Activated T-helper 9 cell treated with anti-CD3 and anti-CD28 coated beads, Interleukin-2, amount 50 U/mL, for 16 hours (primary cell): ENCODE measurements around the gene PLCB1.

ENCODE experiments used
- DNase-seq: peaks from one replicate; pipeline ENCODE4 v3.0.0-alpha.2; 2020; ENCODE audit warnings: low read depth

Gene PLCB1

DNA sequence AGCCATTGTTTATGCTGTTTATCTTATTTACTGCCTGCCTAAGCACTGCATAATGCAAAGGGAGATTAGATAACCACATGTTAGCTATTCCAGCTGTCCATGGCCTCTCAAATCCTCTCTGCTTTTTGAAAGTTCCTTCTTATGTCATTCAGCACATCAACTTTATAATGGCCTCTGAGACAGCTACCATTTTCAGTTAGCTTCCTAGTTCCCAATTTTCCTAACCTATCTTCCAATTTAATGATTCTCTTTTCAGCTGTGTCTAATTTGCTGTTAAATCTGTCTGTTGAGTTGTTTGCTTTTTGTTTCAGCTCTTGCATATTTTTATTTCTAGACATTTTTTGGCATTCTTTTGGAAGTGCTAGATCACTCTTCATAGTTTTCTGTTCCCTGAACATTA is 763.4 kb downstream of the PLCB1 start:
- DNase-seq, result no peak

DNA sequence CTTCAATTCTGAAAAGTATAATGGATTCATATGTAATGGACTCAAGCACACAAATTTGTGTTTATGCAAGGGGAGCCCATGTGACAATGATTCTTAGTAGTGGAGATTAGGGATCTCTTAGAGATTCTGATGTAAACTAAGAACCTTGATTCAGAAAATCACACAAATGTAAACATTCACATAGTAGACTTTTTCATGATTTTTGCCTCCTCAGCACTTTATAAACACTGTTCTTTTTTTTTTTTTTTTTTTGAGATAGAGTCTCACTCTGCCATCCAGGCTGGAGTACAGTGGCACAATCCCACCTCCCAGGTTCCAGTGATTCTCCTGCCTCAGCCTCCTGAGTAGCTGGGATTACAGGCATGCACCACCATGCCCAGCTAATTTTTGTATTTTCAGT is 766.8 kb downstream of the PLCB1 start:
- DNase-seq, result no peak

DNA sequence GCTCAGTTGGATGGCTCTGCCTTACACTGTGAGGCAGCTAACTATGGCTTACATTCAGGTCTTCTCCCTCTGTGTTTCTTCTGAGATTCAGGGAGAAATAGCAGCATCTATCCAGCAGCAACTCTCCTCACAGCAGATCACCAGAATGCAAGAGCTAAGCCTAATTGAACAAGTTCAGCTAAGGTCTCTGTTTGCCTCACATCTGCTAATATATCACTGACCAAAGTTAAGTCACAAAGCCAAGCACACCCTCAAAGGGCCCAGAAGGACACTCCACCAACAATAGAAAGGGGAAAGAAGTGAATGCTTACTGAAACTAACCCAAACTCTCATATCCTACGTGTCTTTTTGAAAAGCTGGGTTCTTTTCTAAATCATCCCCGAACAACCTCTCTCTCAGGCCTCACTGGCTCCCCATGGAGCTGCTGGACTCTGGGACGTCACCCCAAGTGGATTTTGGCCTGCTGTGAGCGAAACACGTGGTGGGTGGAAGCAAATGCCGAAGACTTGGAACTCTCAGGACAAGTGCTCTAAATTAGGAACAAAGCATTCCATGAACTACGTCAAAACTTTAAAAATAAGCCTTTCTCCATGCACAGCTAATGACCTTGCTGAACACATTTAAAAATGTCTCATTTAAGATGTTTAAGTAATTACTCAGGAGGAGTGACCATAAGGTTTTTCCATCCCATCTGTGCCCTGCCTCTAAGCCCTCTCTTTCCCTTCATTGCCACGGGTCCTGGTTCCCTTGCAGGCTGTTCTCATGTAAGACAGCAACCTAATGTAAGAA is 769.4 kb downstream of the PLCB1 start:
- no peak for DNase-seq

DNA sequence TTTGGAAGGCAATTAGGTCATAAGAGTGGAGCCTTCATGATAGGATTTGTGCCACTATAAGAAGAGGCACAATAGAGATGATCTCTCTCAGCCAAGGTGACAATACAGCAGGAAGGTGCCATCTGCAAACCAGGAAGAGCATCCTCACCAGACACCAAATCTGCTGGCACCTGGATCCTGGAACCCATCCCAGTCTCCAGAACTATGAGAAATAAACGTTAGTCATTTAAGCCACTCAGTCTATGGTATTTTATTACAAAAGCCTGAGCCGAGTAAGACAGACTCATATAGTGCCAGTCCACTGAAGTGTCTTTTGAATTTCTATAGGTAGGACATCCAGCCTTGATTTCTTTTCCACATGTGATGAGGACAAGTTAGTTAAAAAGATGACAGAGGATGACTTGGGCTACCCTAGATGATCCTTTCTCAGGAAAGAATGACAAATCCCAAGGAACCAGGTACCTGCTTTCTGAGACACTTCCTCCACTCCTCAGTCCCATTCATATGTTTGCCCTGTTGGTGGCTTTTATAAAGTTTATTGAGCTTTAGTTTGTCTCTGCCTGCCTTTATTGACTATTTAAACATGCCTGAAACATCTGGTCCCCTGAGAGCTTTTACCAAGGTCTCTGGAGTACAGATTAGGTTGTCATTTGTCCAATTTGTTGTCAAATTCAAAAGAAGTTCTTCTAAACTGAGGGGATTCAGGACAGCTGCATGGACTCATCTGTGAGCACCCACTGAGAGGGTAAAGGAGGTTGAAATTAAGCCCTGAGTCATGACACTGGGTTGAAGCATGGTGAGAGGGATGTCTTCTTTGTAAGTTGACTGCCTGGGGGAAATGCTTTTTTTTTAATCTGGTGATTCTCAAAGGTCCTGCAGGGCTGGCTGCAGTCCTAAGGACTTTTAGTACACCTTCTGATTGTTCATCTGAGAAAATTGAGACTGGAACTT is 771.9 kb downstream of the PLCB1 start:
- DNase-seq, result no peak

DNA sequence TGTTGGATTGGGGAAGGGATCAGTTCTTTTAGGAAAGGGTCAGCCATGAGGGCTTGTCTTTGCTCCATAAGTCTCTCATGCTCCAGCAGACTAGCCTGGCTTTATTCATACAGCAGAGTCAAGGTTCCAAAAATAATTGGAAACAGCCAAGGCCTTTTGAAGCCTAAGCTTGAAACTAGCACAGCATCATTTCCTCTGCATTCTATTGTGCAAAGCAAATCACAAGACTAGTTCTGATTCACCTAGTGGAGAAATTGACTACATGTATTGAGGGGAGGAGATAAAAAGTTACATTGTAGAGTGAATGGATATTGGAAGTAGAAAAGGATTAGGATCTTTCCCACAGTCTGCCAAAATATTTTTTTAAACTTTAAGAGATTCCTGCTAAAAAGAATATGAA is 777.5 kb downstream of the PLCB1 start:
- DNase-seq, result no peak

DNA sequence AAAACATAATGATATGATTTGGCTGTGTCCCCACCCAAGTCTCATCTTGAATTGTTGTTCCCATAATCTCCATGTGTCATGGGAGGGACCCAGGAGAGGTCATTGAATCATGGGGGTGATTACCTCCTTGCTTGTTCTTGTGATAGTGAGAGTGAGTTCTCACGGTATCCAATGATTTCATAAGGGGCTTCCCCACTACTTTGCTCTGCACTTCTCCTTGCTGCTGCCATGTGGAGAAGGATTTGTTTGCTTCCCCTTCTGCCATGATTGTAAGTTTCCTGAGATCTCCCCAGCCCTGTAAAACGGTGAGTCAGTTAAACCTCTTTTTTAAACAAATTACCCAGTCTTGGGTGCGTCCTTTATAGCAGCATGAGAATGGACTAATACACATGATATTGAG is 780.0 kb downstream of the PLCB1 start:
- DNase-seq, result no peak

DNA sequence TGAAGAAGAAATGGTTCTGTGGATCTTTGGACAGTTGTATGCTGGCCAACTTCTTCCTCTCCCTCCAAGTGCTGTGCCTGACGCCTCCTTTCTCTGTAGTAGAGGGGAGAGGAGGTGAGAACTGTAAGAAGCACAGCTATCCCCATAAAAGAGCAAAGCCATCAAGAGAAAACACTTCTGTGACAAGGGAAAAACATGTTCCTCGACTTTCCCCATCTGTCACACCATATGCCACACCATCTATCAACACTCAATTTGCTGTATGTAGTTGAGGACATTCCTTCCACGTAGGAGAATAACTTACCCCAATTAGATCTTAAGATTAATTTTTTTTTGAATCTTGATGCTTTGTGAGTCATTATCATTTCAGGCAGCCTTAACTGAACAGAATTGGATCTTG is 780.7 kb downstream of the PLCB1 start:
- no peak for DNase-seq

DNA sequence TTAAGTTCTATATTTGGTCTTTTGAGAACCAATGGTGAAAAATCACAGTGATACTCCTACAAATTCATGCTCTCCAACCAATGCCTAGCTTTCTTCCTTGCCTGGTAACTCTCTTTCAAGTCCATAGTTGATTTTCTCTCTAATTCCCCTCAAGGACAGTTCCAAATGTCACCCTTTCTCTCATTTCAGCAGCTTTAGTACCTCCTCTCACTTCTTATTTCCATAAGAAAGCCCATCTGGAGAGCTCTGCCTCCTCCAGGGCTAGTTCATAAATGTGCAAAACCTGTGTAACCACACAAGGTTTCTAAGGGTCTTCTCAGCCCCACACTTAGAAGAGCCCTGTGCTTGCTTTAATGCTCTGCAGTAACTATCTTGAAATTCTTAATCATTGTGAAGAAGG is 781.4 kb downstream of the PLCB1 start:
- no peak for DNase-seq

DNA sequence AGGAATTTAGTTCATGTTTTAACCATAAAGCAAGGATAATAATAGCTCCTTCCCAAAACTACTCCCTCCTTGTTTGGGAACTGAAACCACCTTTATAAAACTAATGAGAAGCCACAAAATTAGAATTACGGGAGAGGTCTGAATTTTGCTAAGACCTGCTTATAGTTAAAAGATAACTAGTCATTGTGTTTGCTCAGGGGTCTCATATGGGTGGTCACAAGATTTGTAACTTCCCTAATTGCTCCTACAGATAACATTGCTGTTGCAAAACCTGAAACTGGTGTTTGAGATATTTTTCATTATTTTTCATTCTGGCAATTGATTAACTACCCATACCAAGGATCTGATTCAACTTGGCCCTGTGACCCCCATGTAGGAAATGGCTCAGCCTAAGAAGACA is 782.4 kb downstream of the PLCB1 start:
- no peak for DNase-seq

DNA sequence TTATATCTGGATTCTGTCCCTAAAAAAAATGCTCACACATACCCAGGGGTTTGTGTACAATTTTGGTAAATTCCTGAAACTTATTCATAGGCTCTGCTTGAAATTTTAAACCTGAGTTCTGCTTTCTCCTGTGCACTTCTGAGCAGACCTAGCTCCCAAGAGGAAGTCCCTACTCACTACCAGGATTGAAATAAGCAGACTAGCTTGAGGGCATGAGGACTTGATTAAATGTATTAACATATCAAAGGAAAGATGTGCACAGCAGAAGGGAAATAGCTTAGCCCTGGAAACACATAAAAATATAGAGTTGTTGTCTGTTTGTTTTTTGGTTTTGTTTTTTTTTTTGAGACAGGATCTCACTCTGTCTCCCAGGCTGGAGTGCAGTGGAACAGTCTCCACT is 785.0 kb downstream of the PLCB1 start:
- no peak for DNase-seq

DNA sequence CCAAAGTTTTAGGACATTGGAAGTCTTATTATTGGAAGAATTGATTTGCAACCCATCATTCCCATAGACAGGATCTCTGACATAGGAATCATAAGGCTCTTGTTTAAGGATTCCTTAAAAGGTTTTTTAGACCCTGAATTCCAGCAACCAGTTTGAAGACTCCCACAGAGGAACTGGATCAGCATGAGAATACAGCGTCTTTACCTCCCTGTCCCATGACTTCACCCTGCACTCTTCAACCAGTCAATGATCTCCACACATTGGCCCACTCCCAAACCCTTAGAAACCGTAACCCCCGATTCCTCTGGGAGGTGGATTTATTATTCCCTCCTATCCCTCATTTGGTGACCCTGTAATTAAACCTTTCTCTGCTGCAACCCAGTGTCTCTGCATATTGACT is 786.1 kb downstream of the PLCB1 start:
- DNase-seq, result no peak

DNA sequence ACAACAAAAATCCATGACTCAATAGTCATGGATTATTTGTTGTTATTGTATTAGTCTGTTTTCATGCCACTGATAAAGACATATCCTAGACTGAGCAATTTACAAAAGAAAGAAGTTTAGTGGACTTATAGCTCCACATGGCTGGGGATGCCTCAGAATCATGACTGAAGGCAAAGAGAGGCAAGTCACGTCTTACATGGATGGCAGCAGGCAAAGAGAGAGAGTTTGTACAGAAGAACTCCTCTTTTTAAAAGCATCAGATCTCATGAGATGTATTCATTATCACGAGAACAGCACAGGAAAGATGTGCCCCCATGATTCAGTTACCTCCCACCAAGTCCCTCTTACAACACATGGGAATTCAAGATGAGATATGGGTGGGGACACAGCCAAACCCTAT is 792.5 kb downstream of the PLCB1 start:
- DNase-seq, result no peak

DNA sequence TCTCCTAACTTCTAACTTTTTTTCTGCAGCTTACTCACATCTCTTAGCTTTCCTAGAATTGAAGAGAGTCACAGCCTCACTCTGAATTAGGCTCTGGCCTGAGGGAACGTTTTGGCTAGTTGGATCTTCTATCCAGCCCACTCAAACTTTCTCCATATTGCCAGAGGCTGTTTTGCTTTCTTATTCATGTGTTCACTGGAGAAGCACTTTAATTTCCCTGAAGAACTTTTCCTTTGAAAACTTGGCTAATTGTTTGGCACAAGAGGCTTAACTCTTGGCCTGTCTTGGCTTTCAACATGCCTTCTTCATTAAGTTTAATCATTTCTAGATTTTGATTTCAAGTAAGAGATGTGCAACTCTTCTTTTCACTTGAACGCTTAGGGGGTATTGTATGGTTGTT is 798.7 kb downstream of the PLCB1 start:
- DNase-seq, result no peak

DNA sequence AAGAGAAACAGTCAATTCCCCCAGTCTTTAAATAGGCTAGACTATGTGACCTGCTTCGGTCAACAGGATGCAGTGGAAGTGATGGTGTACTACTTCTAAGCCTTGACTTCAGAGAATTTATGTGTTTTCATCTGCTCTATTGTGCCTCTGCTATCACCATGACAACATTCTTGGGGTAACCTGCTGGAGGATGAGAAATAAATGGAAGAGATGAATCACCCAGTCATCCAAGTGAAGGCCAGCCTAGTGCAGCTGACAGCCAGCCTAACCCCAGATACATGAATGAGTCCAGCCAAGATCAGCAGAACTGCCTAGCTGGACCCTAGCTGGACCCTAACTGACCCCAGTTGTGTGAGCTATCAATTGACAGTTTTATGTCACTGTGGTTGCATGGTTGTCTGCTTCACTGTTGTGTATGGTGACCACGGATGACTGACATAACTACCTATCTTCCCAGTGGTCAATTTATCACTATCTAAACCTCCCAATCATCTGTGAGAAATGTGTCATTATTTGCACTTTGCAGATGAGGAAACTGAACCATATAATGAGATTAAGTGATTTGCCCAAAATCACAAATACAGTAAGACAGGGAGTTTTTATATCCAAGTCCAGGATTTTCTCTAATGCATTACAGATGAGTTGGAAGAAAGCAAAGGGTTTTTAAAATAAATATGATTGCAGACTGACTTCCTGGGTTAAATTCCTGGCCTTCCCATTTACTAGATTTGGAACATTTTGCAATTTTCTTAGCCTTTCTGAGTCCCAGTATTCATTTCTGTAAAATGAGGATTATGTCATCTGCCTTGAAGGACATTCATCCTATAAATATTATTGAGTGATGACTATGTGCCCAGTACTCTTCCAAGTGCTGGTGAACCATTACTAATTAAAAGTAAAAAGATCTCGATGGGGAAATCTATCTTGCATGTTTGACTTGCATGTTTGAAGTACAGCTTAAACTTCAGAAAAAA is 800.4 kb downstream of the PLCB1 start:
- DNase-seq, result no peak

DNA sequence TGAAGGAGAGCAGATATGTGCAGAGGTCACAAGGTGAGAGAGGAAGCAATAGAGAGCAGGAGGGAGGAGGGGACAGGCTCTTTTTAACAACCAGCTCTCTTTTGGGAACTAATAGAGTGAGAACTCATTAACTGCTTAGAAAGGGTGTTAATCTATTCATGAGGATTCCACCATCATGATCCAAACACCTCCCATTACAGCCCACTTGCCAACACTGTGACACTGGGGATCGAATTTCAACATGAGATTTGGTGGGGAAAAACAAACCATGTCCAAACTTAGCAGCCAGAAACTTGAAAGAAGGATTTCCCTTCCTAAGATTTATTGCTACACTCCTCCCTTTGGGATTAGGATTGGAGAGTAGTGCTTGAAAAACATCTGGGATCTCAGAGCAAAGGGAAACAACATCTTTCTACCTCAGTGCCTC is 801.3 kb downstream of the PLCB1 start:
- DNase-seq, result no peak

DNA sequence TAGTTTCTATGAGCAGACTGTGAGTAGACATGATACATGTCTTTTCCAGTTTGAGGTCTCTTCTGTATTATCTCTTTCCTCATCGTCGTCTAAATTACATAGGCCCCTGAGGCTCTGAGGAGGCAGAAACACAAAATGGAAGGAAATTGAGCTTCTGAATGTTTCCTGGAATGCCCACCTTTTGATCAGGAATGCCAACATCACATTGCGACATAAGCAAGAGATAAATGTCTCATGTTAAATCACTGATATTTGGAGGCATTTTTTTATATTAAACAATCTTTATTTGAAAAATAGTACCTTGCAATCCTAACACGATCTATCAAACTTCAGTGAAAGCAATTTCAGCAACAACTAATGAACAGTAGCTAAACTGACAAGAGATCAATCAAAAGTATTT is 802.3 kb downstream of the PLCB1 start:
- no peak for DNase-seq
